ENCODE data around the gene CSTF1. TPM values are rescaled to one million over a fixed set of nuclear protein-coding genes. Genes with fewer than 3 reads are reported as not detected.

Gene CSTF1
- total RNA-seq = 22.6 and 35.3 TPM in 2 replicates

GRCh38 chr20:56392132-56392880 lies at the start of gene CSTF1, which contains the start of gene AURKA:
CSTF1 (plus strand) TSS chr20:56392645; CDS start chr20:56395553, 2,908 bp downstream.
AURKA (minus strand) TSS chr20:56392215; CDS start chr20:56388197, 4,018 bp downstream.
- peak; percentile 98 to 100 for DNase-seq (ENCODE audit: low read depth in 2 of 2)

DNA sequence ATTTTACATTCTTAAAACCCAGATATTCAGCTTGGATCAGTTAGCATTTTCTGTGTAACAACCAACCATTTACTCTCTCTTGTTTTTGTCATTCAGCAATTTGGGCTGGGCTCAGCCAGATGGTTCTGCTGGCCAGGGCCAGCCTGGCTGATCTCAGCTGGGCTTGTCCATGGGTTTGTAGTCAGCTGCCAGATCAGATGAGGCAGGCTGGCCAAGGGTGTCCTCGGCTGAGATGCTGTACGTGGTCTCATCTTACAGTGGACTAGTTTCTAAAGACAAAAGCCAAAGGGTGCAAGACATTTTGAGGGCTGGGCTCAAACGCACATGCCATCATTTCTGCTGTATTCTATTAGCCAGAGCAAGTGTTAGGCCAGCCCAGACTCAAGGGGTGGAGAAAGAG lies 49.7 kb upstream of the CSTF1 start:
- no peak for DNase-seq (ENCODE audit: low read depth in 2 of 2)

GRCh38 chr20:56343861-56344381 lies 48.5 kb upstream of the CSTF1 start:
- peak in 1 of 2 donors; percentile 27 for DNase-seq (ENCODE audit: low read depth in 2 of 2)

GRCh38 chr20:56345911-56346310 lies 46.5 kb upstream of the CSTF1 start:
- DNase-seq (ENCODE audit: low read depth in 2 of 2) = no peak

DNA sequence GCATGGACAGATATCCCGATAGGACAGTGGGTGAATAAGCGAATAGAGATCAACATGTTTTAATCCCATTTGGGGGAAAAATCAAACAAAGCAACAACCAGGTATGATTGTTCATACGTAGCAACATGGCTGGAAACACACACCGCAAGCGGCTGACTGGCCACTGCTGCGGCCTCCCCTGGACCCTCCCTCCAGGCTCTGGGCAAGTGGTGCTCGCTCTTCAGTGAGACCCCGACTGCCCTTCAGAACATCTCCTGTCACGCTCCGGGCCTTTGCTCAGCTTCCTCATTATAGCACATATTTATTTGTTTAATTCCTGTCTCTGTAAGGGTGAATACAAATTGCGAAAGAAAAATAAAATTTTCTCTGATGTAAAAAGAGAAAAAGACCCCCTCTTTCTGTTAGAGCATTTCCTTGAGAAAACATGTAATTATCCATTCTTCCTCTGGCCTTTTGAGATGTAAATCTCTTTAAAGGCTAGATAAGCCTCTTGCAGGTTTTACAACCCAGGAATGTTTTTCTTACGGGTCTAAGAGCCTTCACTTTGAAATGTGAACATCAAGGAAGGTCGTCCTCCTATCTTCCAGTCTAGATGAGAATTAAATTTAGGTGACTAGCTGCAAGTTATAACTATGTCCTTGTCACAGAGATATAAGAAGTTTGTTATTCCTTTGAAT lies 44.7 kb upstream of the CSTF1 start:
- DNase-seq (ENCODE audit: low read depth in 2 of 2) = no peak

- no peak for DNase-seq (ENCODE audit: low read depth in 2 of 2)
These were observed 44.1 kb upstream of the CSTF1 start for GRCh38 chr20:56348305-56348693.

DNA sequence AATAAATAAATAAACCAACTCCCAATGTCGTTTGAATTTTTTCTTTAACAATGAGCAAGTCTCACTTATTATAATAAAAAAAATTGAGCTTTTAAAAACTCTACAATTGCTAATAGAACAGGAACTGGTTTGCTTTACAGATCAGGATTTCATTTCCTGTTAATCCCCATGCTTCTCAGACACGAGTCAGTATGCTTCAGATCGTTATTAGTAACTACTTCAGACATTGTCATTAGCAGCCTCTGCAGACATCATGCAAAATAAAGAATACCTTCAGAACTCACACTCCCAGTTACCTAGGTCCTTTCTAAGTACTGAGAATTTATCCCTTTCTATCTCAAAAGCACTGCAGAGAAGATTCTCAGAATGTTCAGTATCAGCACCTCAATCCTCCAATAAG lies 43.7 kb upstream of the CSTF1 start:
- DNase-seq (ENCODE audit: low read depth in 2 of 2) = no peak

- no peak for DNase-seq (ENCODE audit: low read depth in 2 of 2)
These were observed 41.6 kb upstream of the CSTF1 start for GRCh38 chr20:56350842-56351241.

- no peak for DNase-seq (ENCODE audit: low read depth in 2 of 2)
These were observed 39.9 kb upstream of the CSTF1 start for GRCh38 chr20:56352345-56353055.

GRCh38 chr20:56353356-56353755 lies 39.1 kb upstream of the CSTF1 start:
- DNase-seq (ENCODE audit: low read depth in 2 of 2) = no peak

- DNase-seq (ENCODE audit: low read depth in 2 of 2) = no peak
These were observed 34.4 kb upstream of the CSTF1 start for GRCh38 chr20:56358070-56358469.

GRCh38 chr20:56358600-56359211 lies 33.7 kb upstream of the CSTF1 start, which contains the start of gene FAM210B:
FAM210B (plus strand) TSS chr20:56358974; CDS start chr20:56359006, 32 bp downstream.
- DNase-seq (ENCODE audit: low read depth in 2 of 2) = peak; percentile 59 to 89

DNA sequence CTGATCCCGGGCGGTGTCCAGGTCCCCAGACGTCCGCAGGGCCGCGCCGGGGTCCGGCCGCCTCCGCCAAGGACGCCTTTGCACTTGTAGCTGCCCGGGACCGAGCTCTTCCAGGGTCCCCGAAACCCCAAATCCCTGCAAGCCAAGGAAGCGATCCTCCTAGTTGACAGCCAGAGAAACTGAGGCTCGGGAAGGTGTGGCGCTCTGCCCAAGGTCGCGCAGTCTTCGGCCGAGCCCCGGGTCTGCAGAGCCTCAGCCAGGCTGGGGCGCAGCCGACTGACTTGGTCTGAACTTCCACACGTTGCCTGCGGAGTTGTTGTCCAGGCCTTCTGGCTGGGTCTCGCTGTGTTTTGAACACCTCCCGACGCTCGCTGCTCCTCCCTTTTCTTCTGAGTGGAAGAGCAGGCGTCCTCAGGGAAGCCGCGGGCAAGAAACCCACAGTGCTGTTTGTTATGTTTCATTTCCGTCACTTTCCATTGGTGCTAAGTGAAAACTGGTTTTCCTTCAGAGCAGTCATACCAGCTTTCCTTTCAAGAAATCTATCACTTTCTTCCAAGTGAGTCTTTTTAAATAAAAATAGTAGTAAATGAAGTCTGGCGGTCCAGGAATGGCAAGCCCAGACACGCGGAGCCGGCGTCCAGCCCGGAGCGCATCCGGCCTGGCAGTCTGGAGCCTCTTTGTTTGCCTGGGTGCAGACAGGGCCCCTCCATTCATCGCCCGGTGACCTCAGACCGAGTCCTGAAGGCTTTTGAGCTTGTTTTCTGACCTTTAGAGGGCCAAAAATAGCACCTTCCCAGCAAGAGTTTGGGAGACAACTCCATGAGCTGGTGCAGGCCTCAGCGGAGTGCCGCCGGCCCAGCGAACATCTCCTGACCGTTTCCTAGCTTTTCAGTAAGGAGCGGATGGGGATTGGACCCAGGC lies 33.0 kb upstream of the CSTF1 start:
- DNase-seq (ENCODE audit: low read depth in 2 of 2) = peak in 1 of 2 donors; percentile 72

DNA sequence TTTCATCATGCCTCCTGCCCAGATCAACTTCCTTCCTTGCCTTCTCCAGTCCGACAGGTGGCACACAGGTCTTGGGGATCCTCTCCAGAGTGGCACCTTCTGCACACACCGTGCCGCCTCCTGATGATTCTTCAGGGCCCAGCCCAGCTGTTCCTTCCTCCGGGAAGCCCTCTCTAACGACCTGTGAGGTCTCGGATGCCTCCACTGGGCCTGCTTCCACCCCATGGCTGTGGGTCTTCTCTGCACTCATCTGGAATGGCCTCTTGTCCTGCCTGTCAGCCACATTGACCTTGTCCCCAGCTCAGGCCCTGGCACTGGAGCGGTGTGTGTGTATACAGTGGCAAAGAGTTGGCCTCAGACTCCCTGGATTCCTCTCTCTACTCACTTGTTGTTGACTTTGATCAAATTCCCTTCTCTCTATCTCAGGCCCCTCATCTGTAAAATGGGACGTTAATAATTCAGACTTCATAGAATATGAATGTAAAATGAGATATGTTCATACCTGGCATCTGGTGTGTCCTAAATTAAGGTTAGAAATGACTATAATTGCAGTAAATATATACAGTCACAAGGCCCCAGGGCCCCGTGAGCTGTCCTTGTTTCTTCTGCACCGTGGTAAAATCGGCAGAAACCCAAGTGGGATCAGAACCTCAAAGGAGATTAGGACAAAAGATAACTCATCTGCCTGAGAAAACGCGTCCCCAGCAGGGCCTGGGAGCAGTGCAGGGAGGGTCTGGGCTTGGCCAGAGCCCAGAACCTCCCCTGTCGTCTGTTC lies 32.1 kb upstream of the CSTF1 start:
- no peak for DNase-seq (ENCODE audit: low read depth in 2 of 2)

DNA sequence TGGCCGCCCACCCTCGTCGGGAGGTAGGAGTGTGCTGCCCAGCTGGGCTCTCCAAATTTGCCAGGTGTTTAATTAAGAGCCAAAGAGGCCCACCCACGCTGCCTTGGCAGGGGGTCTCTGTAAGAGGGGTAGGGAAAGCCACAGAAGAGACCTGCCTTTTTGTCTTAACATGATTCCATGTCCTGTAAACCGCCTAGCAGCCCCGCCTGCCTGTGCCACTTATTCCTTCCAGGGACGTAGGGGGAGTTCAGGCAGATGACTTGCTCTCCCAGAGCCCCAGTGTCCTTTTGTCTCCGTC lies 31.6 kb upstream of the CSTF1 start:
- DNase-seq (ENCODE audit: low read depth in 2 of 2) = no peak

GRCh38 chr20:56361900-56362299 lies 30.5 kb upstream of the CSTF1 start:
- no peak for DNase-seq (ENCODE audit: low read depth in 2 of 2)

DNA sequence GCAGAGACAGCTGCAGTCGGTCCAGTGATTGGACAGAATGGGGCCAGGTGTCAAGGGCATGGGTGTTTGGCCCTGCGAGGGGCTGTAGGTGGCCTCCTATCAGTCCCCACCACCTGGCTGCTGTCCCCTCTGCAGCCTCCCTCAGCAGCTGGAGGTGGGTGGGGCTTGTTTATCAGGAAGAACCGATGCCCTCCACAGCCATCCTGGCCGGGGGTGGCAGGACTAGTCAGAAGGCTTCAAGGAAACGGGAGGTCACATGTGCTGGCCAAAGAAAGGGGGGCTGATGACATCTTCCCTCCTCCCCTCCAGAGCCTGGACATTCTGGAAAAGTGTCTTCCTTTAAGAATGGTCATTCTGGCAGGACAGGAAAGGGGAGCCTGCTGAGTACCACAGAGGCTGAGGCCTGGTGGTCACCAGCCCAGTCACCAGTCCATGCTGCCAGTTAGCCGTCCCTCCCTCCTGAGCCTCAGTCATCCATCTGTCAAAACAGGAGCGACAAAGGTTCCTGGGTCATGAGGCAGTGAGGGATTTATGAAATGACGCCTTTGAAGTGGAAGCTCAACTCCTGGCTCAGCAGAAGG lies 29.5 kb upstream of the CSTF1 start:
- DNase-seq (ENCODE audit: low read depth in 2 of 2) = peak; percentile 55 to 62

- DNase-seq (ENCODE audit: low read depth in 2 of 2) = no peak
These were observed 29.0 kb upstream of the CSTF1 start for GRCh38 chr20:56363491-56363890.

- no peak for DNase-seq (ENCODE audit: low read depth in 2 of 2)
These were observed 23.9 kb upstream of the CSTF1 start for GRCh38 chr20:56368351-56369134.

Measured in dermis microvascular lymphatic vessel endothelial cell (primary cell).